ENCODE data around the gene ARF5.
"Not testable (repeated sequence)": the region's sequence is repeated elsewhere in the genome, so short reads cannot be mapped to it uniquely, and the experiment has no call there.

Gene ARF5

DNA sequence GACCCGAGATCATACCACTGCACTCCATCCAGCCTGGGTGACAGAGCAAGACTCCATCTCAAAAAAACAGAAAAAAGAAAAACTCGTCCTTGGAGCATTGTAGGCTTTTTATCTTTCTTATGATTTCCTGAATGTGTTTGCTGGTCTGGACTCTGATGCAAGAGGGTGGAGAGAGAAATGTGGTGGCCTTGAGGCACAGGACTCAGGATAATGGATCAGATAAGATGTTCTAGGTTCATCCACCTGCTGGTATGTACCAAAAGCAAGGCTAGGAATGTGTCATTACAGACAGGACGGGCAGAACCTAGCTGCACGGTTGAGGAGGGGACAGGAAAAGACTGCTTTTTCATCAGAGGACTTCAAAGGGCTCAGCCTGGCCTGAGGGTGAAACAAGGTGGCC, 36.3 kb upstream of the ARF5 start:
- TF ChIP-seq, protein P1, sequence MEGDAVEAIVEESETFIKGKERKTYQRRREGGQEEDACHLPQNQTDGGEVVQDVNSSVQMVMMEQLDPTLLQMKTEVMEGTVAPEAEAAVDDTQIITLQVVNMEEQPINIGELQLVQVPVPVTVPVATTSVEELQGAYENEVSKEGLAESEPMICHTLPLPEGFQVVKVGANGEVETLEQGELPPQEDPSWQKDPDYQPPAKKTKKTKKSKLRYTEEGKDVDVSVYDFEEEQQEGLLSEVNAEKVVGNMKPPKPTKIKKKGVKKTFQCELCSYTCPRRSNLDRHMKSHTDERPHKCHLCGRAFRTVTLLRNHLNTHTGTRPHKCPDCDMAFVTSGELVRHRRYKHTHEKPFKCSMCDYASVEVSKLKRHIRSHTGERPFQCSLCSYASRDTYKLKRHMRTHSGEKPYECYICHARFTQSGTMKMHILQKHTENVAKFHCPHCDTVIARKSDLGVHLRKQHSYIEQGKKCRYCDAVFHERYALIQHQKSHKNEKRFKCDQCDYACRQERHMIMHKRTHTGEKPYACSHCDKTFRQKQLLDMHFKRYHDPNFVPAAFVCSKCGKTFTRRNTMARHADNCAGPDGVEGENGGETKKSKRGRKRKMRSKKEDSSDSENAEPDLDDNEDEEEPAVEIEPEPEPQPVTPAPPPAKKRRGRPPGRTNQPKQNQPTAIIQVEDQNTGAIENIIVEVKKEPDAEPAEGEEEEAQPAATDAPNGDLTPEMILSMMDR (IDR thresholded peaks at IDR 0.05; ENCODE audit: low read depth, low read length) = no peak
- no peaks in the 10 kb centered on the region for H3K4me1 ChIP-seq
- no peaks in the 10 kb centered on the region for H3K9me3 ChIP-seq
- no peak for DNase-seq
- no peaks in the 10 kb centered on the region for H3K36me3 ChIP-seq
- H3K27me3 ChIP-seq = no peaks in the 10 kb centered on the region
- no peak overlapping the region for H3K4me3 ChIP-seq (ENCODE audit: low read depth, low read length)

DNA sequence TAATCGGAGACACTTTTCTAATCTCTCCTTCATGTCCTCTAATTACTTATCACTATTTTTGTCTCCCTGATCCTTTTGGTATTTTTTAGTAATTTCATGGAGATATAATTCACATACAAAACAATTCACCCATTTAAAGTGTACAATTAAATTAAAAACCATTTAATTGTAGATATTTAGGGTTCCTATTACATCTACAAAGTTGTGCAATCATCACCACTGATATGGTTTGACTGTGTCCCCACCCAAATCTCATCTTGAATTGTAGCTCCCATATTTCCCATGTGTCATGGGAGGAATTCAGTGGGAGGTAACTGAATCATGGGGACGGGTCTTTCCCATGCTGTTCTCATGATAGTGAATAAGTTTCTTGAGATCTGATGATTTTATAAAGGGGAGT, 31.8 kb upstream of the ARF5 start:
- TF ChIP-seq, protein P1 (IDR thresholded peaks at IDR 0.05; ENCODE audit: low read depth, low read length) = no peak
- Histone ChIP-seq H3K36me3 (no peaks in the 10 kb centered on the region), H3K27me3 (no peaks in the 10 kb centered on the region), H3K4me1 (no peaks in the 10 kb centered on the region), H3K9me3 (no peaks in the 10 kb centered on the region), H3K4me3 (ENCODE audit: low read depth, low read length) (no peak overlapping the region)
- no peak for DNase-seq

DNA sequence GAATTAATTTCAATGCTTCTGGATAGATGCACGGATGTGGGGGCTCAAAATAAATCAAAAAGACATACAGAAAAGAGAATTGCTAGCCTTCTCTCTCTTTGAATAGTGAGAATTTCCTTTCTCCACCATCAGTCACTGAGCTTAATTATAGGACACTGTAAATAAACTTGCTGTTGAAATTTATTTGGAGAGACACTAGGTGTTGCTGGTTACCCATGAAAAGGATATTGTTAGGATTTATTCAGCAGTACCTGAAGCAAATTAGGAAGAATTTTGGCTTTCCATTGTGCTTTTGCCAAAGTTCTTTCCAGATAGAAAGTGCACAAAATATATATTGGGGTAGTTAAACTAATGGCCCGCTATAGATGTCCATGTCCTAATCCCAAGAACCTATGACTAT, 30.4 kb upstream of the ARF5 start:
- no peaks in the 10 kb centered on the region for H3K4me1 ChIP-seq
- DNase-seq = no peak
- no peaks in the 10 kb centered on the region for H3K36me3 ChIP-seq
- TF ChIP-seq, protein P1 (IDR thresholded peaks at IDR 0.05; ENCODE audit: low read depth, low read length) = no peak
- H3K9me3 ChIP-seq = no peaks in the 10 kb centered on the region
- H3K4me3 ChIP-seq (ENCODE audit: low read depth, low read length) = no peak overlapping the region
- no peaks in the 10 kb centered on the region for H3K27me3 ChIP-seq

DNA sequence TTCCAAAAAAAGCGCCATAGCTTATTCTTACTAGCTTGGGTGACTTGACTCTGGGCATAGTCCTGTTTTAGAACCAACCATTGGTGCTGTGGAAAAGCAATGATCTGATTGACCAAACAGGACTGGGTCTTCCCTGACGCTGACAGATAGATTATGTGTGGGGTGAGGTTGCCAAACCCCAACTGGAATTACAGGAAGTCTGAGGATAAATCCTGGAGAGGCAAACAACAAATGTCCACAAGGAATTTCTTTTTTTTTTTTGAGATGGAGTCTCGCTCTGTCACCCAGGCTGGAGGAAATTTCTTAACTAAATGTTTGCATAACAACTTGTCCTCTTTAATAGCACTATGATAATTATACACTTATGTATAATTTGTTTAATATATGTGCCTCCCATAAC, 22.0 kb upstream of the ARF5 start:
- Histone ChIP-seq H3K4me3 (ENCODE audit: low read depth, low read length) (no peak overlapping the region), H3K36me3 (no peaks in the 10 kb centered on the region), H3K4me1 (no peaks in the 10 kb centered on the region), H3K9me3 (no peaks in the 10 kb centered on the region), H3K27me3 (no peaks in the 10 kb centered on the region)
- no peak for DNase-seq
- TF ChIP-seq, protein P1 (IDR thresholded peaks at IDR 0.05; ENCODE audit: low read depth, low read length) = no peak

DNA sequence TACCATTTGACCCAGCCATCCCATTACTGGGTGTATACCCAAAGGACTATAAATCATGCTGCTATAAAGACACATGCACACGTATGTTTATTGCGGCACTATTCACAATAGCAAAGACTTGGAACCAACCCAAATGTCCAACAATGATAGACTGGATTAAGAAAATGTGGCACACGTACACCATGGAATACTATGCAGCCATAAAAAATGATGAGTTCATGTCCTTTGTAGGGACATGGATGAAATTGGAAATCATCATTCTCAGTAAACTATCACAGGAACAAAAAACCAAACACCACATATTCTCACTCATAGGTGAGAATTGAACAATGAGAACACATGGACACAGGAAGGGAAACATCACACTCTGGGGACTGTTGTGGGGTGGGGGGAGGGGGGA, 20.2 kb upstream of the ARF5 start:
- H3K4me1 ChIP-seq; DNase-seq; H3K9me3 ChIP-seq; H3K27me3 ChIP-seq; H3K36me3 ChIP-seq; H3K4me3 ChIP-seq (ENCODE audit: low read depth, low read length): not testable (repeated sequence)

DNA sequence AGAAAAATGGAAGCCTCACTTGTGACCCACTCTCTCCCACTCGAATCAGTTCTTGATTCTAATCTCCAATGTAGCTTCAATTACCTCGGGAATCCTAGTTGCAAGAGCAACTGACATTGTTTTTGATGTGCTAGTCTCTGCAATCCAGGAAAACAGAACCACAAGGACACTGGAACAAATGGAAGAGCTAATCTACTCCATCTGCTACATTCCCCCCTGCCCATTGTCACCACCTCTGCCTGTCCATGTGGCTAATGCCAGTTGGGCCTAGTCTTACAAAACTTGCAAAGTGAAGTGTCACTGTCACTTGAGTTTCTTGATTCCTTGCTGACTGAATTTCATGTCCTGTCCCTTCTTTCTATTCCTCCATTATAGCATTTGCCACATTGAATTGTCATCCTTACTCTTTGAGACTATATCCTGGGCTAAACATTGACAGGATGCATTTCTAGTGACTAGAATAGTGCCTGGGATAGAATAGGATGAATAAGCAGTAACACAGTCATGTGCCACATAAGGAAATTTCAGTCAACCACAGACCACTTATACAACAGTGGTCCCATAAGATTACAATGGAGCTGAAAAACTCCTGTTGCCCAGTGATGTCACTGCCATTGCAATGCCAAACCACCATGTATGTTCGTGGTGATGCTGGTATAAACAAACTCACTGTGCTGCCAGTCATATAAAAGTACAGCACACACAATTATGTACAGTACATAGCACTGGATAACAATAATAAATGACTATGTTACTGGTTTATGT, 16.3 kb upstream of the ARF5 start:
- TF ChIP-seq, protein P1 (IDR thresholded peaks at IDR 0.05; ENCODE audit: low read depth, low read length) = no peak
- H3K4me1 ChIP-seq = no peaks in the 10 kb centered on the region
- H3K9me3 ChIP-seq = no peaks in the 10 kb centered on the region
- no peaks in the 10 kb centered on the region for H3K36me3 ChIP-seq
- no peak for DNase-seq
- H3K4me3 ChIP-seq (ENCODE audit: low read depth, low read length) = no peak overlapping the region
- no peaks in the 10 kb centered on the region for H3K27me3 ChIP-seq
